ENCODE data around the gene TBC1D4. TPM values are rescaled to one million over a fixed set of nuclear protein-coding genes. Genes with fewer than 3 reads are reported as not detected.

Gene TBC1D4
- total RNA-seq, 2 donors from 2014 or later = 19.4 to 19.8 TPM

DNA sequence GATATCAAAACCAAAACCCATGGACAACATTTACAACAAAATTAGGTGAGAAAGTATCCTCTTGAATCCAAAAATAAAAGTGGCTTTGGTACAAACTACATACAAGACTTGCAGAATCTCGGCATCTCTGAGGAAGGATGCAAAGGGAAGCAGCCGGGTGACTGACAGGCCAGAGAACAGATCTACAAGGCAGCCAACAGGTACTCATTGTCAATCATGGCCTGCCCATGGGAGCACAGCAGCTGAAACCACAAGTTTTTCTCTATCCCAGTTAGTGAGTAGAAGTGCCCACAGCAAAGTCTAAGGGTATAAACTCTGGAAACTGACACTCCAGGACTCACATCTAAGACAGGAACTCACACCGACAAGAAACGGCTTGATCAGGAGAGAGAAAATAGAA is 74.5 kb downstream of the TBC1D4 start:
- no peak for ATAC-seq
- intact Hi-C loops (cut with DNase I, micrococcal nuclease) = no loop called here
- no peak for DNase-seq

DNA sequence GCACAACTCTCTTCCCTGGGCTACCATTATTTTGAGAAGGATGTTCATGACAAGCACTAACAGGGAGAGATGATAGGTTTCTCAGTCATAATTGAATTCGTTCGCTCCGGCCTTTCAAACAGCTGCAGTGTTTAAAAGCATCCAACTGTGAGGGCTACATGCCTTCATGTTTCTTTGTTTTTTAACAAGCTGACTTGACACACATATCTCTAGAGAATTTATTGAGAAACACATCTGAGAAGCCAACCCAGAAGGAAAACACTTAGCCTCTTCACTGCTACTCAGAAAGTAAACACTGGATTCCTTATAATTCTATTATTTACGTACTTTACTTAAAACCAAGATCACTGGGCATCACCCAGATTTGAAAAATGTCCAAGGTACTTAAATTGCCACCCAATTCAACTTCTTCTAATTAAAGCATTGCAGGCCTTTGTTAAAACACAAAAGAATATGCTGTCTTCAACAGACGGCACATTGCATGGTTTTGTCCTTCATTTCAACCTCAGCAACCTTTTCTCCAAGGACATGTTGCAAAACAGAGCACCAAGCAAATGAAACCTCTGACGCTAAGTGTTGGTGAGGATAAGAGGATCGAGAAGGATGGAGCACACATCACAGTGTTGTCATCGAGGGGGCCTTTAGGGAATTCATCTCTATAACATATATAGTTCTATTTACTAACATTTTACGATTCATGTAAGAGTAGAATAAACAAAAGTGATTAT is 75.8 kb downstream of the TBC1D4 start:
- intact Hi-C loops (cut with DNase I, micrococcal nuclease) = no loop called here
- ATAC-seq = no peak
- DNase-seq = no peak

DNA sequence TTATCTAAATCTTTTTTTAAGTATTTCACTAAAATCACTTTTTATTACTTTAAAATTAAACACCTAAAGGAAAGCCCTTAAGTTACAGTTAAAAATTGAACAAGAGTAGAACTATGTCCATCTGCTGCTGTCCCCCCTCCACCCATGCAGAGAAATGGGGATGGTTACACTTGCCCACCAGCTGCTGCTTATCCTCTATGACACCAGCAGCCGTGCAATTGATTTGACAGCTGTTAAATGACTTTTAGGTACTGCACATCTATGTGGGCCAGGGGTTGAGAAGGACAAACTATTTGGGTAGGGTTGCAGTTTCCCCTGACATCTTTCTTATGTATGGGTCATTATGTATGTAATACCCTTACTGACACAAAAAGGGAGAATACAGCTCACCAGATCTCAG is 77.2 kb downstream of the TBC1D4 start:
- intact Hi-C loops (cut with DNase I, micrococcal nuclease) = no loop called here
- no peak for DNase-seq
- no peak for ATAC-seq

DNA sequence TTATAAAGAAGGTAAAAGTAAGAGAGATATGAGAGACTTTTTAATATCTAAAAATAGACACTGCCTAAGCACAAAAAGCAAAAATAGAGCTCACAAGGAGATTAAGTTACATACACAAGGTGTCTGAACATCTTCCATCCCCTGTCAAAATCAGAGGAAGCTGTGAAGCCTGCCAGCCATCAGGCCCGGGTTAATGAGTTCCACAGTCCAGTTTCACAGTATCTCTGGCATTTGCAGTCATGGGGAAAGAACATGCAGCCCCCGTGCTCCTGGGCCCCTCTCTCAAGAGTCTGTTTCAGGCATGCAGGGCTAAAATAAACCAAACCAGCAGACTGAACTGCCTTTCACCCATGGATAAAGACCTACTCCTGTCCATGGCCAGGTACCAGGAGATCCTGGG is 79.2 kb downstream of the TBC1D4 start:
- no peak for ATAC-seq
- DNase-seq = no peak
- intact Hi-C loops (cut with DNase I, micrococcal nuclease) = no loop called here

DNA sequence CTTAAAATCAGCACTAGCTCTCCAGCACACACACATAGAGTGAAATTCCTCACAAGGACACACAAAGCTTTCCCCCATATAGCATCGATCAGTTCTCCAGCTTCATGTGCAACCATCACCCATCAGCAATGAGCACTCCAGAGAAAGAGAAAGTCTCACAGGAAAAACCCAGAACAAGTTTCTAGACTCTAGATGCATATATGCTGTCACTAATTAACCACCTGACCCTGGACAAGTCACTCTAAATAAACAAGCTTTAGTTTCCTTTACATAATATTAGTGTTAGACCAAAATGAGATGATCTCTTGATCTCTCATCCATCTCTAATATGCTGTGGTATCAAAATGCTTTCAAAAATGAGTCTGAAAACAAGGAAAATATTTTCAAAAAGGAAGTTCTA is 81.2 kb downstream of the TBC1D4 start:
- DNase-seq (no peak), ATAC-seq (no peak)
- intact Hi-C loops (cut with DNase I, micrococcal nuclease) = no loop called here

DNA sequence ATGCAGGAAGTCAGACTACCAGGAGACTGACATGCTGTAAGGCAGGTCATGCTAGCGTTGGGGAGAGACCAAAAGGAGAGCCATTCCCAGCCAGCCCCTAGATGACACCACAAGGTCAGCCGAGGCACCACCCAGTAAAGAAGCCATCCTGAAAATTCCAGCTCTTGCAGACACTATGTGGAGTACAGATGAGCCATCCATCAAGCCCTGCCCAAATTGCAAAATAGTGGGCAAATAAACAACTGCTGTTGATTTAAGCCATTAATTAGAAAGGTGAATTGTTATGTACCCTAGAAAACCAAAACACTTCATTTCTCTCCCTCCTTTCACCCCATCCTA is 82.1 kb downstream of the TBC1D4 start:
- DNase-seq (no peak), ATAC-seq (no peak)
- intact Hi-C loops (cut with DNase I, micrococcal nuclease) = no loop called here

DNA sequence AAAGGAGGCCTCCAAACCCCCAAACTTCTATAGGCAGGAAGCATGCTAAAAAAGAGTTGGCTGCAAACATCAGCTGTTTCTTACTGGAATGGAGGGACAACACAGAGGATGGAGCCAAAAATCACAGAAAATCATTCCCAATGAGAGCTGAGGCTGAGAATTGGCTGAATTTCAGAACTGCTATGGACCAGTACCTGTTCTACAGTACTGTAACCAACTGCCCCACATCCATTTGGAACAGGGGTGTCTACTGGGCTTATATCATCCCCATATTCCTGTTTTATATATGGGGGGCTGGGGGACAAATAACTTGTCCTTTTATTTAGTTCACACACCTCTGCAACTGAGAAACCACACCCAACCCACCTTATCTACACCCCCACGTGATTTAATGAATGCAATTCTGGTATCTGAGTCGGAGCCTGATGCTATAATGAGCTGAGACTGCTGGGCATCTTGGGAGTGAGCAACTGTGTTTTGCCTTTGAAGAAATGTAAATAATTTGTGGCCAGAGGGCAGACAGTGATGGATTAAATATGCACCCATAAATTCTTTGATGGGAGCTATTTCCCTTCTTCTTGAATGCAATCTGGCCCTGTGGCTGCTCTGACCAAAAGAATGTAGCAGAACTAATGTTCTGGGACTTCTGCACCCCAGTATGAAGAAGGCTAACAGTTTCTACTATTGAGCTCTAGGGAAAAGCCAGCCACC is 82.6 kb downstream of the TBC1D4 start:
- intact Hi-C loops (cut with DNase I, micrococcal nuclease) = no loop called here
- DNase-seq (no peak), ATAC-seq (no peak)

DNA sequence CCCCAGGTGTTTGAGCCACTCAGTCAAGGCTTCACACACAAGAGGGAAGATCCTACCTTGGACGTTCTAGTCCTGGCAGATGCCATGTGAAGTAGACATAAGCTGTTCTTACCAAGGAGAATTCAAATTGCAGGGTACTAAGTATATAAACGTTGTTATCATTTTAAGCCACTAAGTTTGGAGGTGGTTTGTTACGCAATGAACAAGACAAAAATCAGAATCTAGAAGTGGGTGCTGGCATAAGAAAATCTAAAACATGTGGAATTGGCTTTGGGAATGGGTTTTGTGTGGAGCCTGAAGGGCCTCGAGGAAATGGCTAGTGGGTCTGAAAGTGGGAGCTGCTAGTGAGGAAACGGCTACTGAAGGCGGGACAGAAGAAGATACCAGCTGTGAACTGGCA is 83.9 kb downstream of the TBC1D4 start:
- no peak for ATAC-seq
- no peak for DNase-seq
- intact Hi-C loops (cut with DNase I, micrococcal nuclease) = no loop called here

DNA sequence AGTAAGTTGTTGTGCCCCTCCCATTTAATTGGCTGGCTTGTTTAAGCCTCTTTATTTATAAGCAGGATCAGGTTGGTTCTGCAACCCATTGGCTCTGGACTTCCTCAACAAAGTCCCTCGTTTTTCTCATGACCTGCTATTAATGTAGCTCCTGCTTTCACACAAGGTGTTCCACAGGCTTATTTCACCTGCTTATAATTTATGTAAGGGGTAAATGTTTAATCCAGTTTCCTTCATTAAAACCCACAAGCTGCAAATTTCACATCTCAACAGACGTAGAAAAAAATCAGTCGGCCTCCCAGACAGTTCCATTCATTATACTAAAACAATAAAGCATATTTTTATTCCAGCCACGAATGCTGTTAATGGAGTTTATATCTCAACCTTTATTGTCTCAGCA is 86.1 kb downstream of the TBC1D4 start:
- intact Hi-C loops (cut with DNase I, micrococcal nuclease) = no loop called here
- ATAC-seq (no peak), DNase-seq (no peak)

DNA sequence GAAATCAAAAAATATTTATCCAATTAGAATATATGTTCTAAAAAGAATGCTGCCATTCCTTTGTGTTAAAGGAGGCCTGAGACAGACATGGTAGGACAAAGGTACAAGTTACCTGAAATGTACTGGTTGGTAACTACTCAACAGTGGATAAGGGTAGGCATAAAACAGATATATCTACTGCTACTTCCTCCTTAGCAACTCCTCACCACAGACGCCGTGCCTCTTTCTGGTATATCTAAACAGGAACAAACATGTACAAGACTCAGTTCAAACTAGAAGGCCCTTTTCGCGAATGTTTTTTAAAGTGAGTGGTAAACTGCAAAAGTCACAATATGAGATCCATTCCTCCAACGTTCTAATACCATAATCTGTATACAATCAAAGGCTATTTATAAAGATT is 86.9 kb downstream of the TBC1D4 start:
- ATAC-seq (peak; percentile 96), DNase-seq (peak in 1 of 2 donors; percentile 16)
- intact Hi-C loops (cut with DNase I, micrococcal nuclease) = no loop called here

DNA sequence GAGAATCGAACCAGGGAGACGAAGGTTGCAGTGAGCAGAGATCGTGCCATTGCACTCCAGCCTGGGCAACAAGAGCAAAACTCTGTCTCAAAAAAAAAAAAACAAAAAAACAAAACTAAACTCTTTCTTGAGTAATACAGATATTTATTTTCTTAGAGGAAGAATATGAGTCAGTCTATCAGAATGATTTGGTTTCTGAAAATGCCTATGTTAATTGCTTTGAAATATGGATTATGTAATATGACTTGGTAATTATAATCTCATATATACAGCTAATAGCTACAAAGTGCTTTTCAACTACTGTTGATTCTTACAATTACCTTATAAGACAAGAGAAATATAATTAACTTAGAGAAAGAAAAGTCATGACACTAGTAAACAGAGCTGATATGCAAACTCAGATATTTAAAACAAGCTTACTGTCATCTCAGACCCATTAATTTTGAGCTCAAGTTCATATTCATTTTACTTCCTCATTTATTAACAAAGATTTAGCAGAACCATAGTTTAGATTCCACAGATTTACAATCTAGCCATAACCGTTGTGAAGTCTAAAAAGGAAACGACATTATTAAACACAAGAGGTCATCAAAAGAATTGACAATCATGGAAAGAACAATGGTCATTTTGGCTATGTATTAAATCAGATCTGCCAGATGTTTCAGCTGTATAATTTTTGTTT is 88.0 kb downstream of the TBC1D4 start:
- intact Hi-C loops (cut with DNase I, micrococcal nuclease) = no loop called here
- ATAC-seq = no peak
- no peak for DNase-seq

DNA sequence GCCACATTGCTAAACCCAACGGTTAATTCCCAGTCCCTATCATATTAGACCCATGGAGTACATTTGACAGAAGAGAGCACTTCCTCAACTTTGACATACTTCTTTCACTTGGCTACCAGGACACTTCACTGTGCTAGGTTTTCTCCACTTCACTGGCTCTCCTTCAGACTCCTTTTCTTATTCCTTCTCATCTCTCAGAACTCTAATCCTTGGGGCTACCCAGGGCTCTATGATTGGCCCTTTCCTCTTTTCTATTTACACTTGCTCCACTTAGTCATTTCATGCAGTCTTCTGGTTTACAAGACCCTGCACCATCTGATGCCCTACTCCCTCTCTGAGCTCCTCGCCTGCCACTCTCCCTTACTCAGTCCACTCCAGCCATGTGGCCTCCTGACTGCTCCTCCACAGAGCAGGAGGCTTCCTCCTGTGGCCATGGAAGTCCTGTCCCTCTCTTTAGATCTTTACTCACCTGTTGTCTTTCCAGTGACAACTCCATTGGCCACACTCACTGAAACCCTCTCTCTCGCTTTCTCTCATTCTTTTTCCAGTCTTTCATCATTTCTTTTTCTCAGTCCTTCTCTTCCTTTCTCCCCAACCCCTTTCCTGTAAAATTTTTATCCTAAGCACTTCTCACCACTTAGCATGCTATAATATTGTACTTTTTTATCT is 90.4 kb downstream of the TBC1D4 start:
- no peak for DNase-seq
- intact Hi-C loops (cut with DNase I, micrococcal nuclease) = no loop called here
- ATAC-seq = no peak

DNA sequence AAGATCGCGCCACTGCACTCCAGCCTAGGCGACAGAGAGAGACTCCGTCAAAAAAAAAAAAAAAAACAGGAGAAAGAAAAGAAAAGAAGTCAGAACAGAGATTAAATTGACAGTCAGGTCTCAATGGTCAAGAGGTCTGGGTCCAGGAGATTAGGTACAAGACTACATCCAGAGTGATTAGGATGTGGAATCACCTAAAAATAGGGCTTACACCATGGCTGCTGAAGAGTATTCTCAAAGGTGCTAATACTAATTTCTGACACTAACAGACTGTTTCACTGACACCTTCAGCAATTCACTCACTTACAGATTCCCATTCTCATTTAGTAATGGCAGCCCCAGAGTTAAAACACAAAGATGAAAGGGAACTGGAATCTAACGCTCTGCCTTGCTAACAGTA is 91.7 kb downstream of the TBC1D4 start:
- intact Hi-C loops (cut with DNase I, micrococcal nuclease) = no loop called here
- ATAC-seq (no peak), DNase-seq (no peak)

DNA sequence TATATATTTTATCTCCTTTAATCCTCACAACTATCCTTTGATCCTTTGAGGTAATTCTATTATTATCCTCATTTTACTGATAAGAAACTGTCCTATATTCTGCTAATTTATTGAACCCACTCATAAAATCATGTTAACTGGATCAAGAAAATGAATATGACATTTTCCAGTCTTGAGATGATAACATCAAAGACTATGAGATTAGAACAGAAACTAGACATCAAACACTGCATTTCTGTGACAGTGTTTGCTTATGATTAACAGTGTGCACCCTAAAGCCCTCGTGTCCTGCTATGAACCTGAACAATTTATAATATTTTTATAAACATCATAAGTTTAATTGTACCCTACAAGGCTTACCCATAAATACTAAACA is 96.3 kb downstream of the TBC1D4 start:
- intact Hi-C loops (cut with DNase I, micrococcal nuclease) = no loop called here
- ATAC-seq = no peak
- no peak for DNase-seq

DNA sequence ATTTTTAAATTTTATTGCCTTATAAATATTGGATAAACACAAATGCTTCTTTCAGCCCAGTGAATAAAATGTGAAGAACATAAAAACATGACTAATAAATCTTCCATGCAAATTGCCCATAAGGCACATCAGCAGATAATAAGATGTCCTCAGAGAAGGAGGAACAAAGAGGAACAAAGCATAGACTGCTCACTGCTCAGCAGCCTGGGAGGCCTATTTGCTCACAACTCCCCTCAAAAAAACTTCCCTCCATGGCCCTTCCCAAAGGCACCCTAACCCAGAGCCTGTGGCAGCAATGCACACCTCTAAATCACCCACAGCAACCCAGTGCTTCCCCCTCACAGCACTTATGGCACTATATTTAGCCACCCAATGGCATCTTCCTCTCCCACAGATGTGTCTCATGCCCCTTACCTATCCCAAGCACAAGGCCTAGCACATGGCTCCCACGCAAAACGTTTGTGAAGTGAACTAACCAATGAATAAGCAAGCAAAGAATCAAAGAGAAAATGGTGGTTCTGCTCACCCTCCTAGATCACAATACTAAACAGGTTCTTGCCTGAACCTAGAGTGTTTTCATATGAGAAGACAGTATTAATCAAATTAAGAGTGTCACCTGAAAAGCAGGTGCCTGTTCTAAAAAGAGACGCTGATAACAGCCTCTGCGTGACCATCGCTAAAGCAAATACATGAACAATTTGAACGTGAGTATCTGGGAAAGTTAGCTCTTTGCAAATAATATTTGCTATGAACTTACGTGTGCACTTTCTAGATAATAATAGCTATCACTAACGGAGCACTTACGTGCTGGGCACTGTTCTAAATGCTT is 96.9 kb downstream of the TBC1D4 start:
- DNase-seq = no peak
- no peak for ATAC-seq
- intact Hi-C loops (cut with DNase I, micrococcal nuclease) = no loop called here

DNA sequence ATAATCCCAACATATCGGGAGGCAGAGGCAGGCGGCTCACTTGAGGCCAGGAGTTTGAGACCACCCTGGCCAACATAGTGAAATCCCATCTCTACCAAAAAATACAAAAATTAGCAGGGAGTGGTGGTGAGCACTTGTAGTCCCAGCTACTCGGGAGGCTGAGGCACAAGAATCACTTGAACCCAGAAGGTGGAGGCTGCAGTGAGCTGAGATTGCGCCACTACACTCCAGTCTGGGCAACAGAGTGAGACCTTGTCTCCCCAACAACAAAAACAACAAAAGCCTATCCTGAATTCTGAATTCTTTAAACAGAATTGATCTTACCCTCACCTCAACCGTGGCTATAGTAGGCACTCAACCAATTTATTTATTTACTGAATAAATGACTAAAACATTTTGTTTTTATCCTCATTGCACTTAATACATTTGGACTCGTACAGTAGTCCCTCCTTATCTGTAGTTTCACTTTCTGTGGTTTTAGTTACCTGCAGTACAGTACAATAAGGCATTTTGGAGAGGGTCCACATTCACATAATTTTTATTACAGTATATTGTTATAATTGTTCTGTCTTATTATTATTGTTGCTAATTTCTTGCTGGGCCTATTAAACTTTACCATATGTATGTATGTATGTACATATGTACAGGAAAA is 98.8 kb downstream of the TBC1D4 start:
- no peak for DNase-seq
- ATAC-seq = no peak
- intact Hi-C loops (cut with DNase I, micrococcal nuclease) = no loop called here

DNA sequence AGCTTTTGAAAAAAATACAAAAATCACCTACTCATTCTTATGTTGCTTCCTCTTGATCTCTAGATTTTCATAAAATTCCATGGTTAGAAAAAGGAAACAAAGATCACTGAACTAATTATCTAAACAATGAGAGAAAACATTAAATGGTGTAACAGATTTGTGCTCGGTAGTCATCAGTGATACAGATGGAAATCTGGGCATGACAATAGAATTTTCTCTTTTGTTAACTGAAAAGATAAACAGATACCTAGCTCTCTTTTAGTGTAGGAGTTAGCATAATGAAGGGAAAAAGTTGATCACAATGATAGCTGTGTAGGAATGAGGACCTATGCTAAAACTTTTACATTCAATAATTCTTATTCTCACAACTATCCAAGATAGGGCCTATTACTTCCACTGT is 103.7 kb downstream of the TBC1D4 start:
- intact Hi-C loops (cut with DNase I, micrococcal nuclease) = no loop called here
- no peak for ATAC-seq
- no peak for DNase-seq

DNA sequence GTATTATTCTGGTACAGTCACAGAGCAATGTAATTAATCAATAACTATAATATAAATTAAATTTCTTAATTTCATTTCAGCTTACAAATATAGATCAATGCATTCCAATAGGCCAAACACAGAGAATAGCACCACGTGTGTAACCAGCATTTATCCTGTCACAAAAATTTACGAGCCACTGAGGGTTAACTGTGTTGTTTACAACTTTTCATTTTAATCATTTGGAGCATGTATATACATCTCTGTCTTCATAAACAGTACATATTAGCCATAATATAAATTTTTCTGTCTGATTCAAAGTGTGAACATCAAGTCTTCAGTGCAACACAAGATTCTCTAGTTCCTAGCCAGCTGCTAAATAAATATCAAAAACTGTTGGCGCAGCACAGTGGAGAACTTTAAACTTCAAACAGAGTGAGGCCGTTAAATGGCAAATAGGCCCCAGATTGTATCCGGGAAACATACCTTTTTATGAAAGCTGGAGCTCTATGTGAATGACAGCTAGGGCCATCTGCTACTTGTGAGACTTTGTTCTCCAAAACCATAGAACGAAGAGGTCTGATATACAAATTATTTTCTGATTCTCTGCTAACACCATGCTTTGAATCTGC is 105.1 kb downstream of the TBC1D4 start:
- intact Hi-C loops (cut with DNase I, micrococcal nuclease) = no loop called here
- DNase-seq = no peak
- ATAC-seq = peak; percentile 66
